Measurements from ENCODE around the gene MTF1.

The MTF1 gene

DNA sequence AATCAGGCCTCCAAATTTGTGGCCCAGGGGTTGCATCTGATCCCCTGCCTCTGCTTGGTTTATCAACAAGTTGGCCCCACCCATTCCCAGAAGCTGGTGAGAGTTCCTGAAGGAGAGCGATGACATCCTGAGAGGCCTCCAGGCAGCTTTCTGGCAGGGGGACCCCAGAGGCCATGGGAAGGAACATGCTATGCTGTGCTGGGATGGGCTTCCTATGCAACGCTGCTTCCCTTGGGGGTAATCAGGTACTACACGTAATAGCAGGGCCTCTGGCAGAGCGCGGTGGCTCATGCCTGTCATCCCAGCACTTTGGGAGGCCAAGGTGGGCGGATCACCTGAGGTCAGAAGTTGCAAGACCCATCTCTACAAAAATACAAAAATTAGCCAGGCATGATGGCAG is 8.4 kb upstream of the MTF1 start:
- no peak for DNase-seq (ENCODE audit: low spot score)

DNA sequence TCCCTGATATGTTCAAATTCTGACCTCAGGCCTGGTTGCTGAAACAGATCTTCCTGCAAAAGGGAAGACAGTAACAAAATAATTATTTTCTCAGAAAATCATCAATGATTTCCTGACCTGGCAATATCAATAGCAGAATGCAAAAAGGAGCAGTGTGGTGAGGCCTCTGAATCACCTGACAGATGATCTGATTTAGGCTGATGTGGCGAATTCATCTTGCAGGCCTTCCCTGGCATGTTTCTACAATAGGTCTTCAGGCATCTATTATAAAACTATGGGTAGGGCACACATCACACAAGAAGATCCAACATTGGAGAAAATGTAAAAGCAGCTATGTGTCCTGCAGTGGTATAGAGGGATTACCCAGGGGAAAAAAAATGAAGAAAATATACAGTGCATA is 7.1 kb upstream of the MTF1 start:
- no peak for DNase-seq (ENCODE audit: low spot score)

DNA sequence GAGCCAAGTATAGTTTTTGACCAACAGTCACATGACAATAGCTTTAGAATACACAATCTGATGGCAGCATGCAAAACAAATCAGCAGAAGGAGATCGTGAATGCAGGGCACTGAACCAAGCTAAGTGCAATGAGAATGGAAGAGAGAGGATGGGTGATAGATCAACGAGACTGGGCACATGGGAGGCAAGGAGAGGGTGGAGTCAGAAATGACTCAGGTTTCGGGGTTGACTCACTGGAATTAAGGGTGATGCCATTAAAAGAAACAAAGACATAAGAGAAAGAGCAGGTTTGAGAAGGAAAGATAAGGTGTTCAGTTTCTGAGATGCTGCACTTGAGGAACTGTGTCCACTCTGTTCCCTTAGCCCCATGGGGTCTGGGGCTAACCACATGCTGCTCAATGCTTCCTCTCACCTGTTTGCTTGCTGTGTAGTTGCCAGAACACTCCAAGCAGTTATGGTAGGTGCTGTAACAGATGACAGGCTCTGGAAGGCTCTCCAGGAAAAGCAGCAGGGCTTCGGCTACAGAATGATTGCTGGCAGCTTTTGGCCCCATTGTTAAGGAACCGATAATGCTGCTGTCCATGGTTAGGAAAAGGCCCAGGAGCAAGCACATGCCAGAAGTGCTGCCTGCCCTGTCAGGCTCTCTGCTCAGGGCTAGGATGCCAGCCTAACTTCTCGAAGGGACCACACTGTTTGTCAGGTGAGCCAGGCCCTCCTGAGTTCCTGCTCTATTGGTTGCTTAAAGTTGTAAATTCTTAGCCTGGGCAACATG is 6.1 kb upstream of the MTF1 start:
- DNase-seq (ENCODE audit: low spot score) = no peak

DNA sequence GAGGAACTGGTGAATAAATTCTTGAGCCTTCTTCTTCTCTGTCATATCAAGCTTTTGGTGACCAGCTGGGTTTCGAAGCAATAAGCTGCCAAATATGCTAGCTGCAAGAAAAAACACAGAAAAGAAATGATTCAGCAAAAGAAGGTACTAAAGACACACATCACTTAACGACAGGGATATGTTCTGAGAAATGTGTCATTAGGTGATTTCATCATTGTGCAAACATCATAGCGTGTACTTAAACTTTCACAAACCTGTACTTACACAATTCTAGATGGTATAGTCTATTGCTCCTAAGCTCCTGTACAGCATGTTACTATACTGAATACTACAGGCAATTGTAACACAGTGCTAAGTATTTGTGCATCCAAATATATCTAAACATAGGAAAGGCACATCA is 2.9 kb upstream of the MTF1 start:
- no peak for DNase-seq (ENCODE audit: low spot score)

DNA sequence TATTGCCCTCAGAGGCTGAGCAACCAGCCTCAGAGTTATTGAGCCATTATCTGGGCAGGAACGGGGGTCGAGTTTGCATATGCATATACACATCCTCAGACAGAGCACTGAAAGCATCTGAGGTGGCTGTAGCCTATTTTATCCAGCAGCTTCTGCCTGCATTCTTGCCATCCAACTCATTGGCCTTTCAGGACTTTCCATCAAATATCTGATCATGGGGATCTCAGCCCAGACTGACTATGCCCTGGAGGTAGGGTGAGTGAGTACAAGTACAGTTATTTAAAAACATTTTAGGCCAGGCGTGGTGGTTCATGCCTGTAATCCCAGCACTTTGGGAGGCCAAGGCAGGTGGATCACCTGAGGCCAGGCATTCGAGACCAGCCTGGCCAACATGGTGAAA is 1.8 kb upstream of the MTF1 start:
- DNase-seq (ENCODE audit: low spot score) = no peak

DNA sequence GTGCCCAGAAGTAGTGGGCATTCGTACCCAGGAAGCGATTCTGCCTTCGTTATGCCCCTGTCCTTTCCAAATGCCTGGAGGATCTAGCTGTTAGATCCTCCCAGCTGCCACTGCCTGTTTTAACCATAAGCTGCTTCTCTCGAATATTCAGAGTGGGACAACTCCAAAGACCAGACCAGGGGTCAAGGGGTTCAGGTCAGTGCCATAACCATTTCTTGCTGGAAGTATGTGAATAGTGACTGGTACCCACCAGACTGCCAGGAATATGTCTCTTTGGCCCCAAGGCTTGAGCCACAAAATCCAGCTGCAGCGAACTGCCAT is 914 bp upstream of the MTF1 start:
- DNase-seq (ENCODE audit: low spot score) = no peak

DNA sequence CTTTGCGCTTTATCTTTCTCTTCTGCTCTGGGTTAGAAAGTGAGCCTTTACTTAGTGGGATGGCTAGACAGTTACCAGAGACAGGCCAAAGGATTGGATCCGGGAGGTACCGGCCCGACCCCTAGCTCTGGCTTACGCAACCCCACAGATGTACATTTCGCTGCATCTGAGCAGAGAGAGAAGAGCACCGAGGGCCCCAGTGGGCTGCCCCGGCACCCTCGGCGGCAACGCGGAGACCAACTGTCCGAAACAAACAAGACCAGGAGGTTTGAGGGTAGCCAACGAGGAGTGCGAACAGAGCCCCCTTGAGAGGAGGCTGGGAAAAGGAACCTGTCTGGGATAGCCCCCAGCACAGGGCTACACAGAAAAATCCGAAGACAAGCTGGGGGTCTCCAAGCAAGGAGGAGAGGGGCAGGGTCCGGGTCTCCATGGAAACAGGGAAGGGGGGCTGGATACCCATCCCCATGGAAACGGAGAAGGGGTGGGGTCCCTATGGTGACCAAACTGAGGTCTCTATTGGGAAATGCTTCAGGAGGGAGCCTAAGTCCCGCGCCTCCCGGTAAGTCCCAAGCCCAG is 373 bp downstream of the MTF1 start:
- DNase-seq (ENCODE audit: low spot score) = peak; percentile 16

DNA sequence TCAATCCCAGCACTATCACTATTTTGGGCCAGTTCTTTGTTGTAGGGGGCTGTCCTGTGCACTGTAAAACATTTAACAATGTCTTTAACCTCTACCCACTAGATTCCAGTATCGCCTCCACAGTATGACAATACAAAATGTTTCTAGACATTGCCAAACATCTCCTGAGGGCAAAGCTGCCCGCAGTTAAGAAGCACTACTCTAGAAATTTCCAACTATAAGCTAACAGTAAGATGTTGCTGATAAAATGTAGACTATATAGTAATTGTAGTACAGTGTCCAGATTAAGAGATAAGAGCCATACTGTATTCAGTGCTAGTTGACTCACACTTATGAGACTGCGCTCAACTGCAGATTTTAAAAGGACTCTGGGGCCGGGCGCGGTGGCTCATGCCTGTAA is 5.0 kb downstream of the MTF1 start:
- DNase-seq (ENCODE audit: low spot score) = no peak

DNA sequence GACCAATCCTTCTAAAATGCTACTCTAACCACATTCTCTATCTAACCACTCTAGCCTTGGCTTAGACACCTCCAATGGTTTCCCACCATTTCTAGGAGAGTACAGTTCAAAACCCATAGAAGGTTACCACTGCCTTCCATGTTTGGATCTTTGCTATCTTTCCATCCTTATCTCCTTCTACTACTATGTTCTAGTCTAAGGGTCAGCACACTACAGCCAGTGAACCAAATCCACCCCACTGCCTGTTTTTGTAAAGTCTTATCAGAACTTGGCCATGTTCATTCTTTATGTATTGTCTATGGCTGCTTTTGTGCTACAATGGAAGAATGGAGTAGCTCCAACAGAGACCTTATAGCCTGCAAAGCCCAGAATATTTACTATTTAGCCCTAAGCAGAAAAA is 6.2 kb downstream of the MTF1 start:
- DNase-seq (ENCODE audit: low spot score) = no peak

DNA sequence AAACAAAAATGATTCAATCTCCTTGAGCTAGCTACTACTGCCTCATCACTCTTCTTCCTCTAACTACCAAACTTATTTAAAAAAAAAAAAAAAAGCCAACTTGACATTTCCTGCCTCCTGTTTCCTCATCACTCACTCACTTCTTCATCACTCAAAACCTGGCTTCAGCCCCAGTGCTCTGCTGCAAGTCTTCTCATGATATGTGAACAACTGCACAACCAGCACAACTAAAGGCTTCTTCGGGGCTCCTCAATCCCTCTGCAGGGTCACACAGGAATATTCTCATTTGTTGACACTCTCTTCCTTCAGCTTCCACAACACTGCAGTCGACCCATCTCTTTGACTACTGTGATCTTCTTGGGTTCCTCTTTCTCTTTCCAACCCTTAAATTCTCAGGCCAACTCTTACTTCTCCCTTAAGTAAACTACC is 7.6 kb downstream of the MTF1 start:
- DNase-seq (ENCODE audit: low spot score) = peak; percentile 11

DNA sequence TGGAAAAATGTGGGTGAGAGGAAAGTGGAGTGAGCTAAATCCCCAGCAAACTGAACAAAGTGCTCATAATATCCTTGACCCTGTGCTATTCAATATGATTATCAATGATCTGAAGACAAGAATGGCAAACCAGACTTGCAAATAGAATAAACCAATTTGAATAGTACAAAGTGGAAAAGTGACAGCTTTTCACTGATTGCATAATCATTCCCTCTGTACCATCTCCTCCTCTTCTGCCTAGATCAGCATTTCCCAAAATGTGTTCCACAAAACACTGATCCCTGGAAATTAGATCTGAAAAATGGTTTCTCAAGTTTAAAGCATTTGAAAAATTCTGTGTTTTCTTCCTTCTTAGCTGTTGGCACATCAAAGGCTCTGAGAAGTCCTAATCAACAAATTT is 8.1 kb downstream of the MTF1 start:
- no peak for DNase-seq (ENCODE audit: low spot score)

DNA sequence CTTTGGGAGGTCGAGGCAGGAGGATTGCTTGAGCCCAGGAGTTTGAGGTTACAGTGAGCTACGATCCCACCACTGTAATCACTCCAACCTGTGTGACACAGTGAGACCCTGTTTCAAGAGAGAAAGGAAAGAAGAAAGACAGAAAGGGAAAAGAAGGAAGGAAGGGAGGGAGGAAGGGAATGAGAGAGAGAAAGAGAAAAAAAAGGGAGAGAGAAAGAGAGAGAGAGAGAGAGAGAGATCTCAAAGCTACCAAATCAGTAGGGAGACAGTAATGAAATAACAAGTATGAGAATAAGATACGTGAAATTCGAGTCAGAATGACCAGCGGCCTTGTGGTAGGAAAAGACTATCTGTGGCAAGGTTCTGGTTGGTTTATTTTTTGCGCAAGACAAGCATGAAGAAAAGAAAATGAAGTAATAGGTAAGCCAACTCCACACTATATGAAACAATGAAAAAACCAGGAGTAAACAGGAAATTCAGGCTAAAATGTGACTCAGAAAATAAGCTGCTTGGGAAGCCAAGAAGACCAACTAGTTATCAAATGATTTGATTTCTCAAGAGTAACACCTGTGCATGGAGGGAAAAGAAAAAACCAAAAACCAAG is 8.9 kb downstream of the MTF1 start:
- no peak for DNase-seq (ENCODE audit: low spot score)

DNA sequence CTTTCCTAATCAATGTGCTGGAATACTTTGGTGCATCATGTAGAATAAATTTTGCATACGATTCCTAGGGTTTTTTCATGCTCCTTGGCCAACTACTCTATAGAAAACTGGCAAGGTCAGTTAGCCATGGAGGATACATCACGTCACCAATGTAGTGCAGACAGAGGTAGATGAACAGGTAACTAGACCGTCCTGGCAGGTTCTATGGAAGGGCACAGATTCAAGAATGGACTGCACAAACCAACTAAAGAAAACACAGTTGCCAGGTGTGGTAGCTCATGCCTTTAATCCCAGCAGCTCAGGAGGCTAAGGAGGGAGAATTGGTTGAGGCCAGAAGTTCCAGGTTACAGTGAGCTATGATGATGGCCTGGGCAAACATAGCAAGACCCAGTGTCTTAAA is 9.9 kb downstream of the MTF1 start:
- no peak for DNase-seq (ENCODE audit: low spot score)

DNA sequence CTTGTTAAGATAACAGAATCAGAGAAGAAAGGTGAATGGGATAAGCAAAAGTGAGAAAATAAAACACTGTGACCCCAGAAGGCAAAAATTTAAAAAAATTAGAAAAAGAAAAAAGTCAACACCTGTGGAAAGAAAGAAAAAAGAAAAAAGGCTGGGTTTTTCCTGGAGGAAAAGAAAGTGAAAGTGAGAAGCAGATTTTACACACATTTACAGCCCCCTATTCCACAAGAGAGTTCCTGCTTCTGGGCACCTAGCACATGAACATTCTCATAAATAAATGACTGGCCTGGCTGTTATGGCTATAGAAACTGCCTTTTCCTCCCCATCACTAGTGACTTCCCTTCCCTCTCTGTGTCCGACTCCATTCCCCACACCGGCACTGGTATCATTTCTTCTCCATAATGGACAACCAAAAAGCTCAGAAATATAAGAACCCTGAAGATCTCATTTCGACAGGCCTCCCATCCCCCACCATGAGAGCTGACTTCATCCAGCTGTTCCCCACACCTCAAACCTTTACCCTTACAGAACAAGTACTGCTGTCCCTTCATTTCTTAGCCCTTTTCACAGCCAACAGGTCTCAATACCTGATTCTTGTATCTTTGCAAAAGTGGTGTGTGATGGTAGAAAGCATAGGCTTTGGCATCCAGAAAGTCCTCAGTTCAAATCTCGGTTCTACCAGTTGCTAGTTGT is 12.6 kb downstream of the MTF1 start:
- DNase-seq (ENCODE audit: low spot score) = no peak

DNA sequence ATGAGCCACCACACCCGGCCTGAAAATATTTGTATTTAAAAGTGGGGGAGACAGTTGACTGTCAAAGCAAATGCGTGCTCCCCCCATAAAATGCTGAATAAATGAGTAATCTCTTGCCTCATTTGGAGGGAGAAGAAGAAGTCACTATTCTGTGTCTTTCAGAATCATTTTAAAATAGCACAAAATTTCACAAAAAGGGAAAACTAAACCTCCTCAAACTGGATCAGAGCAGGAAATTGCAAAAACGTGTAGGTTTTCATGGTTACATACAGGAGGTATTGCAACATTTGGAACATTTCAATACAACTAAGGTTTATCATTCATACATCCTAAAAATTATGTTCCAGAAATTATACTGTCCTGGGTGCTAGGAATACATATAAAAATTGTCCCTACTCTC is 13.6 kb downstream of the MTF1 start:
- DNase-seq (ENCODE audit: low spot score) = no peak

DNA sequence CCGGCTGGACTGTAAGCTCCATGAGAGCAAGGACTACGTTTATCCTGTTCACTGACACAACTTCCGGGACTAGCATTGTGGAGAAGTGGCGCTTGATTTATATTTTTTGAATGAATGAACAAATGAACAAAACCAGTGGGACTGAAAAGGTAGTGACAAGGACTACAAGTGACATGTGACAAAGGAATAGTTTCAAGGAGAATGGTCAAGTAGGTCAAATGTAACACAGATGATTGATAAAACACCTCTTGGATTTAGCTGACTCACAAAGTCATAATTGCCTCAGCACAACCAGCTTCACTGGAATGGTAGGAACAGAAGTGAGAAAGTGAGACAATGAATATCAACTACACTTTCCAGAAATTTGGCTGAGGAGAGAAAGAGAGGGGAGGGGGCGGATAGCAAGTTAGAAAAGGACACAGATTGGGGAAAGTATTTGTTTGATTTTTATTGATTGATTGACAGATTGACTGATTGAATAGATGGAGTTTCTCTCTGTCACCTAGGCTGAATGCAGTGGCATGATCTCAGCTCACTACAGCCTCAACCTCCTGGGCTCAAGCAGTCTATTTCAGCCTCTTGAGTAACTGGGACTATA is 14.2 kb downstream of the MTF1 start:
- DNase-seq (ENCODE audit: low spot score) = no peak

DNA sequence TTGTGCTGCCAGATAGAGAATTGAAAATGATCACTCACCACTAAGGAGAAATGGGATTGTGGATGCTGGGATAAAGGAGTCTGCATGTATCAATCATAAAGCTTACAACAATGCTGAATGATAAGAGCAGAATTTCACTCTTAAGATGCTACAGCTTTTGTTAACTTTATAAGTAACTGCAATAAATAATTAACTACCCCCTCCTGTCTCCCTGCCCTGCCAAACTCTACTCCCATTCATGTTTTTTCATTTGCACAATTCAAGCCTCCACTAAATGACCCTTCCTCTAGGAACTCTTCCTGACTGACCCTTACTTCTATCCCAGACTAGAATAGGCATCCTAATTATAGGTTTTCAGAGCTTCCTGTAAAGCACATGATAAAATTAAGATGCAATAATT is 14.9 kb downstream of the MTF1 start:
- DNase-seq (ENCODE audit: low spot score) = no peak

DNA sequence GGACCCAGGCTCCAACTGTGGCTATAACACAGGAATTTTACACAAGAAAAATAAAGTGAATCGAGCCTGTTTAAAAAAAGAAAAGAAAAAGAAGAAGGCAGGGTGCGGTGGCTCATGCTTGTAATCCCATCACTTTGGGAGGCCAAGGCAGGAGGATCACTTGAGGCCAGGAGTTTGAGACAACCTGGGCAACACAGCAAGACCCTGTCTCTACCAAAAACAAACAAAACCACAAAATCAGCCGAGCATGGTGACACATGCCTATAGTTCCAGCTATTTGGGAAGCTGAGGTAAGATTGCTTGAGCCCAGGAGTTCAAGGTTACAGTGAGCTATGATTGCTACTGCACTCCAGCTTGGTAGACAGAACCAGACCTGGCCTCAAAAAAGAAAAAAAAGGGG is 17.7 kb downstream of the MTF1 start:
- DNase-seq (ENCODE audit: low spot score) = no peak

DNA sequence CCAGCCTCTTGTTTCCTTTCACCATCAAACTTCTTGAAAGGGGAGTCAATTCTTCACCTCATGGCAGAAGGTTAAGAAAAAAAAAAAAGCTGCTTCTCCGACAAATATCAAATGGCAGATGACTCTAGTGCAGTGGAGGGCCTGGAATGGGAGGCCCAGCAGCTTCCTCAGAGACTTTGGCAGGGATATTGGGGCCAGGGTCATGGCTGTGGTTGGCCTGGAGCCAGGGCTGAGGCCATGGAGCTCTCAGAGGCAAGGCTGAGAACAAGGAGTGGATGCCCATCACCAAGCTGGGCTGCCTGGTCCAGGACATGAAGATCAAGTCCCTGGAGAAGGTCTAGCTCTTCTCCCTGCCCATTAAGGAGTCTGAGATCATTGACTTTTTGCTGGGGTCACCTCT is 18.7 kb downstream of the MTF1 start:
- no peak for DNase-seq (ENCODE audit: low spot score)

DNA sequence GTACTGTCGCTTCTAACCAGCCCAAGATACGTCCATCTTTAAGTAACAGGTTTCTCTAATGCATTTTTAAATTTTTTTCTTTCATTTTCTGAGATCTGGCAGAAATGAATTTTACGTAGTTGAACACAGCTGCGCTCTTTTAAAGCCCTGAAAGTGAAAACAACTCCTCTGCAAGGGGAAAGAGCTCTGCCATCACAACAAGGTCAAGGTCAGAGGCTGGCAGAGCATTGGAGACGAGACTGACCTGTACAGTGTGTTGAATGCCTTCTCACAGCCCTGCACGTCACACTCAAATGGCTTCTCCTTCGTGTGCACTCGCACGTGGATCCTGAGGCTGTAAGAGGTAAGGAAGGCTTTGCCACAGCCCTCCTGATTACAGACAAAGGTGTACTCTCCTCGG is 19.7 kb downstream of the MTF1 start:
- DNase-seq (ENCODE audit: low spot score) = no peak

DNA sequence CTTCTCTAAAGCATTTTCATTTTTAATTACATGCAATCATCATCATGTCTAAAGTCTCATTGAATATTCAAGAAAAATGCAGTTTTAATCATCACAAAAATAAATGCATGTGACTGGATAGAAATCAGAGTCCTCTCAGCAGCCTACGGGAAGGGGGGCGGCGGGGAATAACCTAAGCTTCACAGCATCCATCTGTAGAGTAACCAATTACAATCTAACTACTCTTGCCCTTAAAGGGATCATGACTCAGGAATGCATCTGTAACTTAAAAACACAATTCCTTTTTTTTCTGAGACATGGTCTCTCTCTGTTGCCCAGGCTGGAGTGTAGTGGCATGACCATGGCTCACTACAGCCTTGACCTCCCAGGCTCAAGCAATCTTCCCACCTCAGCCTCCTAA is 22.6 kb downstream of the MTF1 start:
- DNase-seq (ENCODE audit: low spot score) = no peak

DNA sequence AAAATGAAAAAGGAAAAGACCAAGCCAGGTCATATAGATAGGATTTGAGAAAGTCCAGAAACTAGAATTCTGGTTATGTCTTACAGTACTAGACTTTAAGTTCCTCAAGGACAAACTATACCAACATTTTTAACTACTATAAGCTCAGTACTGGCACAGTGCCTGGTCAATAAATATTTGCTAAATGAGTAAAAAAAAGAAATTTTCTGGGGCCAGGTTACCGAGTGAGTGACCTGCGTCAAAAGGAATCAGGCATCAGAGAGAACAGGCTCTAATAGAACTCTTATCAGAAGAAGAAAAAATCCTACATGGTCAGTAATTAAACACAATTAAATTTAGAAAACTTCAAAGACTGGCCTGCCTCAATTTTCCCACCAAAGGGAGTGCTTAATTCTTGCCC is 27.6 kb downstream of the MTF1 start:
- no peak for DNase-seq (ENCODE audit: low spot score)

DNA sequence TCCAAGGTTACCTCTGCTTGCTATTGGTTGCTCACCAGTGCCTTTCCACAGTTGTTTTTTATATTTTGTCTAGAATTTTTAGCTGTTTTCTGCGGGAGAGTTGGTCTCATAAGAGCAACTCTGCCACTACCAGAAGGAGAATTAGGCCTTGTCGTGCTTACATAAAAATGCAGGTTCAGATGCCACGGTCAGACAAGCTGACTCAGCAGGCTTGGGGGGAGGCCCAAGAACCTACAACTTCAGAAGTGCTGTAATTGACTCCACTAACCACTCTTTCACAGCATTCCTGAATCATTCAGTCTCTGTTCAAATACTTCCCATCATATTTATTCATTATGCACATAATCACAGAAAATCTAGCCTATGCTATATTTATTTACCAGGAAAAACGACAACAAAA is 28.3 kb downstream of the MTF1 start:
- DNase-seq (ENCODE audit: low spot score) = no peak
